Lung (tissue), 12 donors: ENCODE results near the gene DPRX. TPM values are rescaled to one million over a fixed set of nuclear protein-coding genes. Genes with fewer than 3 reads are reported as not detected.
A peak's percentile ranks its signal among the peaks of the same experiment; 100 is the strongest.

Experiments used
- ATAC-seq: fragments of 200-7000 bp; cut with Tn5 transposase; one replicate; pipeline ENCODE4 v1.9.1; 2020; ENCODE audit warnings: moderate number of reproducible peaks; ENCODE audit not compliant: insufficient read depth, low FRiP score
- DNase-seq, 3 donors: peaks; one replicate each; pipeline ENCODE4 v3.0.0-alpha.2; 2013 to 2017
- H3K27ac ChIP-seq, 2 donors: one replicate each; pipeline ENCODE4 v1.5.1; 2013; ENCODE audit warnings: mild to moderate bottlenecking in 2 of 2, moderate library complexity in 2 of 2, control low read depth in 1 of 2, inconsistent platforms in 1 of 2, low read depth in 1 of 2, low read length in 1 of 2
- H3K27me3 ChIP-seq, 3 donors: one replicate each; pipeline ENCODE4 v1.5.1; 2013; ENCODE audit warnings: low read length in 2 of 3; ENCODE audit not compliant: control insufficient read depth in 3 of 3, insufficient read depth in 3 of 3
- H3K36me3 ChIP-seq, 4 donors: one replicate each; pipeline ENCODE4 v1.5.1; 2013; ENCODE audit warnings: low read length in 4 of 4, mild to moderate bottlenecking in 1 of 4, moderate library complexity in 1 of 4; ENCODE audit not compliant: control insufficient read depth in 4 of 4, insufficient read depth in 4 of 4
- H3K4me1 ChIP-seq, 5 donors: one replicate each; pipeline ENCODE4 v1.5.1; 2013; ENCODE audit warnings: low read length in 5 of 5, mild to moderate bottlenecking in 2 of 5, moderate library complexity in 1 of 5; ENCODE audit not compliant: control insufficient read depth in 5 of 5, insufficient read depth in 5 of 5
- H3K4me3 ChIP-seq: one replicate; pipeline ENCODE4 v1.5.1; 2013; ENCODE audit warnings: mild to moderate bottlenecking, control low read depth, moderate library complexity
- H3K9ac ChIP-seq, 2 donors: one replicate each; pipeline ENCODE4 v1.5.1; 2013; ENCODE audit warnings: low read length in 2 of 2, control low read depth in 1 of 2; ENCODE audit not compliant: insufficient read depth in 1 of 2
- H3K9me3 ChIP-seq, 4 donors: one replicate each; pipeline ENCODE4 v1.5.1; 2013; ENCODE audit warnings: low read length in 3 of 4, mild to moderate bottlenecking in 1 of 4, moderate library complexity in 1 of 4; ENCODE audit not compliant: control insufficient read depth in 4 of 4, insufficient read depth in 3 of 4
- CTCF ChIP-seq: IDR thresholded peaks from 2 replicates; pipeline ENCODE4 v1.5.1; 2012; ENCODE audit warnings: mild to moderate bottlenecking; ENCODE audit errors: control extremely low read depth, extremely low read depth
- WGBS, 2 donors: extraction: QIAGEN DNeasy Blood & Tissue Kit; methylation state at CpG; one replicate each; pipeline ENCODE4 v1.1.7; 2013; 5-methylcytosine and 5-hydroxymethylcytosine counted together
- polyA plus RNA-seq, 2 donors: library from polyadenylated mRNA; stranded (reverse); fragments of 200-250 nt; gene quantifications; one replicate each; pipeline ENCODE4 v1.2.1, GENCODE V29; 2013
- total RNA-seq, 2 donors: library from RNA; depleted of rRNA in 1 of 2; stranded (reverse); fragments of >200 nt in 1 of 2; gene quantifications; one replicate each; pipeline ENCODE4 v1.2.1, GENCODE V29; 2014 to 2021
- donor health status: control.
- donor health status: control.
- donor health status: Bipolar disorder and iron deficiency.
- donor health status: healthy.
- donor health status: DM: yes; HTN: yes; CAD: no.

The DPRX gene
- total and polyA plus RNA-seq, 4 donors = 0.17 TPM; not detected in 3

- no peak for TF ChIP-seq CTCF
- Histone ChIP-seq H3K9ac (no peak overlapping the region), H3K27me3 (no peaks in the 10 kb centered on the region), H3K36me3 (no peaks in the 10 kb centered on the region), H3K4me3 (peak overlapping the region; percentile 0), H3K27ac (no peak overlapping the region), H3K4me1 (peaks cover 0 to 3% (median 0%) of the 10 kb centered on the region in 5 donors), H3K9me3 (peaks cover 0 to 11% (median 0%) of the 10 kb centered on the region in 4 donors)
- ATAC-seq (no peak), DNase-seq (no peak)
- 70 to 89% methylated on average over 14 of the region's 14 CpGs for WGBS, 2 donors
Observed at GRCh38 chr19:53594811-53595509, 36.8 kb upstream of the DPRX start.

GRCh38 chr19:53595510-53595867, 36.3 kb upstream of the DPRX start:
- Histone ChIP-seq H3K27ac (no peak overlapping the region), H3K4me3 (no peak overlapping the region), H3K27me3 (no peaks in the 10 kb centered on the region), H3K9ac (no peak overlapping the region), H3K9me3 (peaks cover 0 to 11% (median 0%) of the 10 kb centered on the region in 4 donors), H3K36me3 (no peaks in the 10 kb centered on the region), H3K4me1 (peaks cover 0 to 3% (median 0%) of the 10 kb centered on the region in 5 donors)
- no peak for ATAC-seq
- no peak for DNase-seq
- no peak for TF ChIP-seq CTCF
- 84 to 88% methylated on average over 9 of the region's 9 CpGs for WGBS, 2 donors

- Histone ChIP-seq H3K4me3 (no peak overlapping the region), H3K27me3 (no peaks in the 10 kb centered on the region), H3K9me3 (peaks cover 0 to 13% (median 0%) of the 10 kb centered on the region in 4 donors), H3K27ac (no peak overlapping the region), H3K4me1 (peaks cover 0 to 3% (median 0%) of the 10 kb centered on the region in 5 donors), H3K9ac (no peak overlapping the region), H3K36me3 (no peaks in the 10 kb centered on the region)
- 90 to 94% methylated on average over 9 of the region's 9 CpGs for WGBS, 2 donors
- ATAC-seq = no peak
- DNase-seq = no peak
- TF ChIP-seq CTCF = no peak
Observed at GRCh38 chr19:53596056-53596455, 35.7 kb upstream of the DPRX start.
